Mesendoderm (in vitro differentiated cells): ENCODE measurements around the gene MAN2A2.

Experiments
- DNase-seq: peaks from one replicate; pipeline ENCODE4 v3.0.0; 2013
- H2AK5ac ChIP-seq: 2 replicates; pipeline ENCODE4 v1.6.1; 2013; ENCODE audit warnings: low read length, inconsistent platforms
- H2BK120ac ChIP-seq: 2 replicates; pipeline ENCODE4 v1.6.1; 2013; ENCODE audit warnings: low read depth, mild to moderate bottlenecking, low read length, moderate library complexity, mixed read lengths
- H2BK15ac ChIP-seq: replicated peaks from 2 replicates; pipeline ENCODE4 v1.6.1; 2013; ENCODE audit warnings: low read depth, mild to moderate bottlenecking, moderate library complexity
- H2BK5ac ChIP-seq: 2 replicates; pipeline ENCODE4 v1.6.1; 2013; ENCODE audit warnings: low read length, inconsistent platforms
- H3K18ac ChIP-seq: 2 replicates; pipeline ENCODE4 v1.6.1; 2013; ENCODE audit warnings: mild to moderate bottlenecking, low read length, mixed read lengths
- H3K23ac ChIP-seq: one replicate; pipeline ENCODE4 v1.6.1; 2013; ENCODE audit warnings: low read length
- H3K27ac ChIP-seq: 2 replicates; pipeline ENCODE4 v1.5.1; 2013; ENCODE audit warnings: low read depth, mild to moderate bottlenecking, inconsistent platforms, low read length, moderate library complexity
- H3K27me3 ChIP-seq: 2 replicates; pipeline ENCODE4 v1.6.1; 2013; ENCODE audit warnings: low read length, control low read depth, mild to moderate bottlenecking, inconsistent platforms; ENCODE audit not compliant: insufficient read depth, poor library complexity
- H3K36me3 ChIP-seq: 2 replicates; pipeline ENCODE4 v1.6.1; 2013; ENCODE audit warnings: low read length, inconsistent platforms; ENCODE audit not compliant: control insufficient read depth, insufficient read depth
- H3K4ac ChIP-seq: one replicate; pipeline ENCODE4 v1.6.1; 2013; ENCODE audit warnings: low read depth, mild to moderate bottlenecking, low read length, moderate library complexity
- H3K4me1 ChIP-seq: 2 replicates; pipeline ENCODE4 v1.6.1; 2013; ENCODE audit warnings: low read depth, low read length, inconsistent platforms; ENCODE audit not compliant: control insufficient read depth
- H3K4me2 ChIP-seq: 2 replicates; pipeline ENCODE4 v1.6.1; 2013; ENCODE audit warnings: low read length
- H3K4me3 ChIP-seq: 2 replicates; pipeline ENCODE4 v1.5.1; 2013; ENCODE audit warnings: mild to moderate bottlenecking, low read length
- H3K56ac ChIP-seq: one replicate; pipeline ENCODE4 v1.6.1; 2013; ENCODE audit warnings: low read length
- H3K79me1 ChIP-seq: 2 replicates; pipeline ENCODE4 v1.6.1; 2013; ENCODE audit warnings: low read length, inconsistent platforms
- H3K79me2 ChIP-seq: 2 replicates; pipeline ENCODE4 v1.6.1; 2013; ENCODE audit warnings: mild to moderate bottlenecking, low read length; ENCODE audit not compliant: control insufficient read depth, insufficient read depth
- H3K9ac ChIP-seq: 2 replicates; pipeline ENCODE4 v1.6.1; 2013; ENCODE audit warnings: low read length, inconsistent platforms
- H4K5ac ChIP-seq: one replicate; pipeline ENCODE4 v1.6.1; 2013; ENCODE audit warnings: low read length
- H4K8ac ChIP-seq: one replicate; pipeline ENCODE4 v1.6.1; 2013; ENCODE audit warnings: low read depth, mild to moderate bottlenecking, control low read depth, low read length, moderate library complexity
- WGBS: extraction: QIAGEN DNeasy Blood & Tissue Kit; methylation state at CpG from one replicate; pipeline ENCODE4 v1.1.7; 2013; ENCODE audit warnings: low lambda C conversion rate, missing lambda C conversion rate; ENCODE audit not compliant: insufficient coverage; ENCODE audit errors: extremely low coverage; 5-methylcytosine and 5-hydroxymethylcytosine counted together

Gene MAN2A2

DNA sequence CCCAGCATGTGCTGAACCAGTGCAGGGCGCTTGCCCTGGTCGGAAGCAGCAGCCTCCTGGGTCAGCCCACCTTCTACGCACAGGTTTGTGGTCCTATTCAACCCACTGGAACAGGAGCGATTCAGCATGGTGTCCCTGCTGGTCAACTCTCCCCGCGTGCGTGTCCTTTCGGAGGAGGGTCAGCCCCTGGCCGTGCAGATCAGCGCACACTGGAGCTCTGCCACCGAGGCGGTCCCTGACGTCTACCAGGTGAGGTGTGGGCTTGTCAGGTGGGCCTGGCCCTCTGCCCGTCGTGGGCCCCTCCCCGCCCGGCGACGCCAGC lies 8.2 kb downstream of the MAN2A2 start:
- Histone ChIP-seq H2AK5ac (no peak overlapping the region), H2BK15ac (no peak overlapping the region), H3K79me2 (no peaks in the 10 kb centered on the region), H3K27me3 (no peaks in the 10 kb centered on the region), H3K79me1 (no peaks in the 10 kb centered on the region), H3K4ac (no peak overlapping the region), H4K5ac (no peak overlapping the region), H3K4me3 (no peak overlapping the region), H3K36me3 (no peaks in the 10 kb centered on the region), H3K18ac (no peak overlapping the region), H3K23ac (no peak overlapping the region), H3K4me1 (no peaks in the 10 kb centered on the region), H3K4me2 (no peak overlapping the region), H2BK120ac (no peak overlapping the region), H3K27ac (no peak overlapping the region), H4K8ac (no peak overlapping the region), H3K56ac (no peak overlapping the region), H2BK5ac (no peak overlapping the region), H3K9ac (no peak overlapping the region)
- WGBS = no CpG with 5 or more reads among the region's 19 CpGs
- no peak for DNase-seq

DNA sequence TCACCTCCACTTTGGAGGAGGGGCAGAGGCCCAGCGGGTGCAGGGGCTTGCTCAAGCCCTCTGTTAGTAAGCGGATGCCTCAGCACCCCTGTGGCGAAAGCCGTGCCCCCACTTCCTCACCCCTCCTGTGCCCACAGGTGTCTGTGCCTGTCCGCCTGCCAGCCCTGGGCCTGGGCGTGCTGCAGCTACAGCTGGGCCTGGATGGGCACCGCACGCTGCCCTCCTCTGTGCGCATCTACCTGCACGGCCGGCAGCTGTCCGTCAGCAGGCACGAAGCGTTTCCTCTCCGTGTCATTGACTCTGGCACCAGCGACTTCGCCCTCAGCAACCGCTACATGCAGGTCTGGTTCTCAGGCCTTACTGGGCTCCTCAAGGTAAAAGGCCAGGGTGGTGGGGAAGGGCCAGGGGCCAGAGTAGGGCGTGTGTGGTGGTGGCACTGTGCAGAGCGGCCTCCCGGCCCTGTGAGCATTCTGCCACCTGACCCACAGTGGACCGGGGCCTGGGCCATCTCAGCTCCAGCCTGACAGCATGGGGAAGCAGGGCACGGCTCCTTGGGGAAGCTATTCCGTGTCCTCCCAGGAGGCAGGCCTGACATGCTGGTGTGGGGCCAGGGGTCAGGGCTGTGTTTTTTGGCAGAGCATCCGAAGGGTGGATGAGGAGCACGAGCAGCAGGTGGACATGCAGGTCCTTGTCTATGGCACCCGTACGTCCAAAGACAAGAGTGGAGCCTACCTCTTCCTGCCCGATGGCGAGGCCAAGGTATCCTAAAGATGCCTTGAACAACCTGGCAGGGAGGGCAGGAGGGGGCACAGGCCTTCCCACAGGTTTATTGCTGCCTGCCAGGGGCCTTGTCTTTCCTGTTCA lies 9.0 kb downstream of the MAN2A2 start:
- H3K4ac ChIP-seq = no peak overlapping the region
- H3K27me3 ChIP-seq = no peaks in the 10 kb centered on the region
- no peak overlapping the region for H3K18ac ChIP-seq
- no peak overlapping the region for H3K23ac ChIP-seq
- no peak overlapping the region for H2BK15ac ChIP-seq
- H3K27ac ChIP-seq = no peak overlapping the region
- H3K4me2 ChIP-seq = no peak overlapping the region
- H3K4me3 ChIP-seq = no peak overlapping the region
- H3K56ac ChIP-seq = no peak overlapping the region
- H4K8ac ChIP-seq = no peak overlapping the region
- H3K79me2 ChIP-seq = no peaks in the 10 kb centered on the region
- H2BK120ac ChIP-seq = no peak overlapping the region
- DNase-seq = no peak
- no CpG with 5 or more reads among the region's 30 CpGs for WGBS
- no peak overlapping the region for H2BK5ac ChIP-seq
- no peak overlapping the region for H2AK5ac ChIP-seq
- no peaks in the 10 kb centered on the region for H3K4me1 ChIP-seq
- H4K5ac ChIP-seq = no peak overlapping the region
- no peaks in the 10 kb centered on the region for H3K79me1 ChIP-seq
- no peaks in the 10 kb centered on the region for H3K36me3 ChIP-seq
- H3K9ac ChIP-seq = no peak overlapping the region

DNA sequence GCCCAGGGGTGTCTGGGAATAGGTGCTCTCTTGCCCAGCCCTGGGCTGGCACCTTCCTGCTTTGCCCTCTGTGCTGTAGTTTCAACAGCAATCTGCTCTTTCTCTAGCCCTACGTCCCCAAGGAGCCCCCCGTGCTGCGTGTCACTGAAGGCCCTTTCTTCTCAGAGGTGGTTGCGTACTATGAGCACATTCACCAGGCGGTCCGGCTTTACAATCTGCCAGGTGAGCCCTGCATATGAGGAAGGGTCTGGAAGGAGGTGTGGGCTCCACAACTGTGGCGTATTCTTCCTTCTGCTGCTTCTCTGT lies 9.6 kb downstream of the MAN2A2 start:
- WGBS = no CpG with 5 or more reads among the region's 7 CpGs
- no peaks in the 10 kb centered on the region for H3K36me3 ChIP-seq

DNA sequence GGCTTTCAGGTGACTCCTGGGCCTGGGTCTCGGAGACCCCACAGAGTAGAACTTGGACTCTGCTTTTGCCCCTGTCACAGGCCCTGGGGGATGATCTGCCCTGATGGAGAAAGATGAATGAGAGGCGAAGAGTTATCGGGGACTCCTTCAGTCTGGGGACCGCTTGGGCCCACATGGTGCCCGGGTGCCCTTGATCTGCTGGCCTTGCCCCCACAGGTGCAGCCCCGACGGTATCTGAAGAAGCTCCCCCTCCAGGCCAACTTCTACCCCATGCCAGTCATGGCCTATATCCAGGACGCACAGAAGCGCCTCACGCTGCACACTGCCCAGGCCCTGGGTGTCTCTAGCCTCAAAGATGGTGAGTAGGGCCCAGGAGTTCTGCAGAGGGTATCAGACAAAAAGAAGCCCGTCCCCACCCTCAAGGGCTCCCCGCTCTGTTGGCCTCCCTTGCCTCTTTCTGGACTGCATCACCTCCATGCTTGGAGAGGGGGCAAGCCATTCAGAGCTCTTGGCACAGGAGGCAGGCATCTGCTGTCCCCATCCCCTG lies 10.4 kb downstream of the MAN2A2 start:
- no CpG with 5 or more reads among the region's 12 CpGs for WGBS
- Histone ChIP-seq H2BK120ac (no peak overlapping the region), H2BK5ac (no peak overlapping the region), H3K56ac (no peak overlapping the region), H4K8ac (no peak overlapping the region), H3K23ac (no peak overlapping the region), H2AK5ac (no peak overlapping the region), H3K4me3 (no peak overlapping the region), H3K4me1 (no peaks in the 10 kb centered on the region), H4K5ac (no peak overlapping the region), H3K4me2 (no peak overlapping the region), H3K36me3 (no peaks in the 10 kb centered on the region), H3K27ac (no peak overlapping the region), H3K9ac (no peak overlapping the region), H3K4ac (no peak overlapping the region), H3K79me2 (no peaks in the 10 kb centered on the region), H3K18ac (no peak overlapping the region), H2BK15ac (no peak overlapping the region), H3K79me1 (no peaks in the 10 kb centered on the region), H3K27me3 (no peaks in the 10 kb centered on the region)
- no peak for DNase-seq

More for the DNA sequence above, 9.6 kb downstream of the MAN2A2 start:
- Histone ChIP-seq H2BK120ac (no peak overlapping the region), H3K18ac (no peak overlapping the region), H4K5ac (no peak overlapping the region), H3K4me1 (no peaks in the 10 kb centered on the region), H3K27ac (no peak overlapping the region), H3K79me1 (no peaks in the 10 kb centered on the region), H3K9ac (no peak overlapping the region), H3K23ac (no peak overlapping the region), H2BK5ac (no peak overlapping the region), H3K4me3 (no peak overlapping the region), H3K79me2 (no peaks in the 10 kb centered on the region), H3K4me2 (no peak overlapping the region), H3K4ac (no peak overlapping the region), H2AK5ac (no peak overlapping the region), H3K27me3 (no peaks in the 10 kb centered on the region), H4K8ac (no peak overlapping the region), H3K56ac (no peak overlapping the region), H2BK15ac (no peak overlapping the region)
- no peak for DNase-seq

GRCh38 chr15:90914305-90915080 lies 11.4 kb downstream of the MAN2A2 start:
- WGBS = no CpG with 5 or more reads among the region's 22 CpGs
- Histone ChIP-seq H3K27ac (no peak overlapping the region), H3K4me1 (no peaks in the 10 kb centered on the region), H3K56ac (no peak overlapping the region), H4K5ac (no peak overlapping the region), H4K8ac (no peak overlapping the region), H3K79me1 (no peaks in the 10 kb centered on the region), H3K18ac (no peak overlapping the region), H2BK5ac (no peak overlapping the region), H3K9ac (no peak overlapping the region), H3K79me2 (no peaks in the 10 kb centered on the region), H3K23ac (no peak overlapping the region), H2AK5ac (no peak overlapping the region), H3K4ac (no peak overlapping the region), H3K4me3 (no peak overlapping the region), H3K36me3 (no peaks in the 10 kb centered on the region), H3K27me3 (no peaks in the 10 kb centered on the region), H3K4me2 (no peak overlapping the region), H2BK120ac (no peak overlapping the region), H2BK15ac (no peak overlapping the region)
- DNase-seq = no peak
